Natural killer cell (primary cell): ENCODE results near the gene ADGRG6. TPM values are rescaled to one million over a fixed set of nuclear protein-coding genes. Genes with fewer than 3 reads are reported as not detected.

Experiments
- ATAC-seq, 3 donors: fragments of 150-1000 bp in 2 of 3; fragments of 200-7000 bp in 1 of 3; cut with Tn5 transposase; 1 replicate in 1 of 3; 2 replicates in 2 of 3; pipeline ENCODE4 v1.10.0; 2021; ENCODE audit warnings: mild to moderate bottlenecking in 2 of 3, moderate library complexity in 2 of 3
- DNase-seq, 2 donors: peaks; one replicate each; pipeline versions ENCODE4 v3.0.0 to v3.0.0-alpha.2; 2013 to 2021; ENCODE audit warnings: mixed read lengths in 1 of 2
- H3K27ac ChIP-seq: one replicate; pipeline ENCODE4 v1.5.1; 2013; ENCODE audit warnings: mild to moderate bottlenecking, low read length
- H3K27me3 ChIP-seq: one replicate; pipeline ENCODE4 v1.6.1; 2013; ENCODE audit warnings: low read length; ENCODE audit not compliant: control insufficient read depth, insufficient read depth
- H3K36me3 ChIP-seq: one replicate; pipeline ENCODE4 v1.6.1; 2013; ENCODE audit warnings: low read length; ENCODE audit not compliant: control insufficient read depth, insufficient read depth
- H3K4me1 ChIP-seq: one replicate; pipeline ENCODE4 v1.6.1; 2013; ENCODE audit warnings: low read length; ENCODE audit not compliant: control insufficient read depth, insufficient read depth
- H3K4me3 ChIP-seq: one replicate; pipeline ENCODE4 v1.5.1; 2013; ENCODE audit warnings: low read length
- H3K9me3 ChIP-seq: one replicate; pipeline ENCODE4 v1.6.1; 2013; ENCODE audit warnings: low read length; ENCODE audit not compliant: control insufficient read depth, insufficient read depth
- H3K27ac Mint-ChIP-seq, 2 donors: one replicate each; pipeline ENCODE4 v1.8.0; 2022; ENCODE audit warnings: mild to moderate bottlenecking in 2 of 2, mixed read lengths in 2 of 2, moderate library complexity in 1 of 2
- H3K27me3 Mint-ChIP-seq, 2 donors: one replicate each; pipeline ENCODE4 v1.8.0; 2022; ENCODE audit warnings: low read depth in 2 of 2, mixed read lengths in 2 of 2
- H3K36me3 Mint-ChIP-seq: one replicate; pipeline ENCODE4 v1.8.0; 2022; ENCODE audit warnings: mixed read lengths
- H3K4me1 Mint-ChIP-seq, 2 donors: one replicate each; pipeline ENCODE4 v1.8.0; 2022; ENCODE audit warnings: mixed read lengths in 2 of 2
- H3K4me3 Mint-ChIP-seq: one replicate; pipeline ENCODE4 v1.8.0; 2022; ENCODE audit warnings: mild to moderate bottlenecking, moderate library complexity, mixed read lengths
- H3K9me3 Mint-ChIP-seq, 2 donors: one replicate each; pipeline ENCODE4 v1.8.0; 2022; ENCODE audit warnings: mixed read lengths in 2 of 2
- WGBS: methylation state at CpG from one replicate; pipeline ENCODE4 v1.1.7; 2013; ENCODE audit warnings: missing lambda C conversion rate; ENCODE audit not compliant: insufficient coverage; 5-methylcytosine and 5-hydroxymethylcytosine counted together
- intact Hi-C: fragments of 100-400 bp; cut with micrococcal nuclease; formaldehyde crosslinking; loops from one replicate; pipeline ENCODE4 v1.14.2; 2022
- total RNA-seq, 4 donors: library from RNA; stranded (reverse); fragments of 120-200 nt in 1 of 4; gene quantifications; one replicate each; pipeline versions ENCODE4 v1.2.3 to v1.2.4, GENCODE V29; 2013 to 2022
- TF ChIP-seq, protein P1 (sequence below): fragments of 200-600 bp; IDR thresholded peaks from one replicate; pipeline ENCODE4 v1.8.0; 2022; ENCODE audit warnings: antibody characterized with exemption

ADGRG6 gene
- total RNA-seq, 3 donors from 2014 or later (not counting 1 experiment from before 2014, with no cell fraction given), result 0.05 to 0.24 TPM; not detected in 1

- no peaks in the 10 kb centered on the region for H3K36me3 Mint-ChIP-seq
- Histone ChIP-seq H3K27me3 (peaks cover 3% of the 10 kb centered on the region), H3K27ac (no peak overlapping the region), H3K4me1 (peaks cover 5% of the 10 kb centered on the region), H3K9me3 (no peaks in the 10 kb centered on the region), H3K4me3 (no peak overlapping the region), H3K36me3 (no peaks in the 10 kb centered on the region)
- WGBS, result 86% methylated on average over 4 of the region's 4 CpGs
- ATAC-seq (no peak), DNase-seq (no peak)
- H3K4me3 Mint-ChIP-seq, result no peak overlapping the region
- TF ChIP-seq, protein P1, sequence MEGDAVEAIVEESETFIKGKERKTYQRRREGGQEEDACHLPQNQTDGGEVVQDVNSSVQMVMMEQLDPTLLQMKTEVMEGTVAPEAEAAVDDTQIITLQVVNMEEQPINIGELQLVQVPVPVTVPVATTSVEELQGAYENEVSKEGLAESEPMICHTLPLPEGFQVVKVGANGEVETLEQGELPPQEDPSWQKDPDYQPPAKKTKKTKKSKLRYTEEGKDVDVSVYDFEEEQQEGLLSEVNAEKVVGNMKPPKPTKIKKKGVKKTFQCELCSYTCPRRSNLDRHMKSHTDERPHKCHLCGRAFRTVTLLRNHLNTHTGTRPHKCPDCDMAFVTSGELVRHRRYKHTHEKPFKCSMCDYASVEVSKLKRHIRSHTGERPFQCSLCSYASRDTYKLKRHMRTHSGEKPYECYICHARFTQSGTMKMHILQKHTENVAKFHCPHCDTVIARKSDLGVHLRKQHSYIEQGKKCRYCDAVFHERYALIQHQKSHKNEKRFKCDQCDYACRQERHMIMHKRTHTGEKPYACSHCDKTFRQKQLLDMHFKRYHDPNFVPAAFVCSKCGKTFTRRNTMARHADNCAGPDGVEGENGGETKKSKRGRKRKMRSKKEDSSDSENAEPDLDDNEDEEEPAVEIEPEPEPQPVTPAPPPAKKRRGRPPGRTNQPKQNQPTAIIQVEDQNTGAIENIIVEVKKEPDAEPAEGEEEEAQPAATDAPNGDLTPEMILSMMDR, result no peak
- no peak overlapping the region for H3K27ac Mint-ChIP-seq
- peaks cover 12% of the 10 kb centered on the region in 2 donors for H3K4me1 Mint-ChIP-seq
- intact Hi-C loops, result no loop called here
- peaks cover 3 to 22% of the 10 kb centered on the region in 2 donors for H3K27me3 Mint-ChIP-seq
- no peaks in the 10 kb centered on the region for H3K9me3 Mint-ChIP-seq
These were observed 96.5 kb downstream of the ADGRG6 start for GRCh38 chr6:142398353-142398752.

GRCh38 chr6:142399739-142400138 lies 97.9 kb downstream of the ADGRG6 start:
- H3K4me1 ChIP-seq, result peaks cover 5% of the 10 kb centered on the region
- no peak overlapping the region for H3K27ac Mint-ChIP-seq
- peaks cover 1% of the 10 kb centered on the region for H3K27me3 ChIP-seq
- H3K27me3 Mint-ChIP-seq, result peaks cover 3 to 15% of the 10 kb centered on the region in 2 donors
- WGBS, result 82% methylated on average over 2 of the region's 2 CpGs
- H3K4me3 ChIP-seq, result no peak overlapping the region
- H3K9me3 ChIP-seq, result no peaks in the 10 kb centered on the region
- no peak for ATAC-seq
- no peaks in the 10 kb centered on the region for H3K36me3 Mint-ChIP-seq
- no peaks in the 10 kb centered on the region for H3K9me3 Mint-ChIP-seq
- H3K4me3 Mint-ChIP-seq, result no peak overlapping the region
- intact Hi-C loops, result no loop called here
- no peak overlapping the region for H3K27ac ChIP-seq
- DNase-seq, result no peak
- no peaks in the 10 kb centered on the region for H3K36me3 ChIP-seq
- peaks cover 12% of the 10 kb centered on the region in 2 donors for H3K4me1 Mint-ChIP-seq
- TF ChIP-seq, protein P1, result no peak

DNA sequence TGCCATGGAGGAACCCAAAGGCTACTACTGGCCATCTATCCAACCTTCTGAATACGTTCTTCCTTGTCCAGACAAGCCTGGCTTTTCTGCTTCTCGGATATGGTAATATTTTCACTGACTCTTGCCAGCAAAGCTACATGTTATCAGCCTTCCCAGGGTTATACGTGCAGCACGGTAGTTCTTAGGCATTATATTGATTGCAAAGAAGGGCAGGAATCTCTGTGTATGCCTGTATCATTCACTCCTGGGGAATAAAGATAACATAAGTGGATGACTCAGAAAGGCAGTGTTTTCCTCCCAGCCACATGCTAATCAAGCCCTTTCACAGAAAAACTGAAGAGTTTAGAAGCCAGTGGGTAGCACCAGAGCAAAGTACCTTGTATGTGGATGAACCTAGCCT lies 98.7 kb downstream of the ADGRG6 start:
- DNase-seq (no peak), ATAC-seq (no peak)
- WGBS, result 76% methylated on average over 2 of the region's 4 CpGs
- H3K27ac Mint-ChIP-seq, result no peak overlapping the region
- TF ChIP-seq, protein P1, result no peak
- H3K27me3 ChIP-seq, result no peaks in the 10 kb centered on the region
- H3K36me3 Mint-ChIP-seq, result no peaks in the 10 kb centered on the region
- H3K9me3 ChIP-seq, result no peaks in the 10 kb centered on the region
- H3K4me1 ChIP-seq, result peaks cover under 1% of the 10 kb centered on the region
- H3K4me1 Mint-ChIP-seq, result peaks cover 7% of the 10 kb centered on the region in 2 donors
- H3K27me3 Mint-ChIP-seq, result peaks cover 3 to 15% of the 10 kb centered on the region in 2 donors
- no peaks in the 10 kb centered on the region for H3K36me3 ChIP-seq
- no peaks in the 10 kb centered on the region for H3K9me3 Mint-ChIP-seq
- intact Hi-C loops, result no loop called here
- no peak overlapping the region for H3K4me3 ChIP-seq
- H3K4me3 Mint-ChIP-seq, result no peak overlapping the region
- no peak overlapping the region for H3K27ac ChIP-seq

DNA sequence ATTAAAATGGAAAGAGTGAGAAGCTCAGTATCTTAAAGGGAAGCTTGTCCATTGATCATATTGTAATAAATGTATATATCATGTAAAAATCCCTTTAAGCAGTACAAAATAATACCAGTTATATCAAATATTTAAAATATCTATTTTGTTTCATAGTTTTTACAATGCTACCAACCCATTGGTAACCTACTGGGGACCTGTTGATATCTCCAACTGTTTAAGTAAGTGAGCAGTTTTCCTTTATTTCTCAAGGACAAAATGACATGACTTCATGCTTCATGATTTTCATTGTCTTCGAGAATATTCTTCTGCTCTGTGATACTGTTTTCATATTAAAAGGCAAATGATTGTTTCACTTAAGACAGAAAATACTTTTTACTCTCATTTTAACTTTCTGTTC lies 100.0 kb downstream of the ADGRG6 start:
- Histone ChIP-seq H3K4me3 (no peak overlapping the region), H3K27me3 (no peaks in the 10 kb centered on the region), H3K4me1 (no peaks in the 10 kb centered on the region), H3K36me3 (no peaks in the 10 kb centered on the region), H3K27ac (no peak overlapping the region), H3K9me3 (no peaks in the 10 kb centered on the region)
- intact Hi-C loops, result no loop called here
- TF ChIP-seq, protein P1, result no peak
- Mint-ChIP-seq H3K27me3 (peaks cover 3 to 15% of the 10 kb centered on the region in 2 donors), H3K4me1 (no peaks in the 10 kb centered on the region), H3K36me3 (no peaks in the 10 kb centered on the region), H3K9me3 (no peaks in the 10 kb centered on the region), H3K4me3 (no peak overlapping the region), H3K27ac (no peak overlapping the region)
- WGBS, result no CpG with 5 or more reads among the region's 1 CpG
- ATAC-seq, result no peak
- no peak for DNase-seq
